RWPE1 (cell line): ENCODE results near the gene ADAM21.
A peak's percentile ranks its signal among the peaks of the same experiment; 100 is the strongest.
"Not testable (repeated sequence)": the region's sequence is repeated elsewhere in the genome, so short reads cannot be mapped to it uniquely, and the experiment has no call there.

Experiments
- CTCF ChIA-PET: fragments of 350-600 bp; sonication (Branson Sonifier 250); formaldehyde crosslinking; extraction: SDS; loops from one replicate; lab custom pipeline; 2021; lab: Yijun Ruan, JAX
- POLR2A ChIA-PET: fragments of 400-600 bp; formaldehyde crosslinking; extraction: SDS; loops from one replicate; lab custom pipeline; 2020; ENCODE audit warnings: antibody characterized with exemption; ENCODE audit not compliant: low non-redundant PET; lab: Yijun Ruan, JAX
- DNase-seq: peaks from one replicate; pipeline ENCODE4 v3.0.0; 2012; ENCODE audit warnings: low spot score
- H3K27ac ChIP-seq: fragments of 450-650 bp; 2 replicates; pipeline ENCODE4 v1.5.1; 2017
- CTCF ChIP-seq: fragments of 450-650 bp; conservative IDR thresholded peaks from 2 replicates; pipeline ENCODE4 v1.5.1; 2017; ENCODE audit warnings: low read depth, mild to moderate bottlenecking

ADAM21 gene

GRCh38 chr14:70451874-70452273 lies at the start of gene ADAM21:
TSS of gene ADAM21 (plus strand) at chr14:70452174. CDS start at chr14:70457500, 5,326 bp downstream.
- POLR2A ChIA-PET, result no interaction called here
- H3K27ac ChIP-seq, result no peak within 1 kb of the TSS
- CTCF ChIA-PET, result no interaction called here
- TF ChIP-seq CTCF, result no peak
- no peak for DNase-seq

GRCh38 chr14:70403335-70403734 lies 48.6 kb upstream of the ADAM21 start:
- DNase-seq, H3K27ac ChIP-seq, POLR2A ChIA-PET: not testable (repeated sequence)
- CTCF ChIA-PET, result interaction anchor here (0.5 to 0.7 kb wide), 3 partner anchors 165 to 376 kb away, joined by 3 to 4 read pairs (median 3); no protein-coding TSS in a partner anchor

GRCh38 chr14:70406216-70406615 lies 45.8 kb upstream of the ADAM21 start:
- H3K27ac ChIP-seq, POLR2A ChIA-PET, DNase-seq: not testable (repeated sequence)
- CTCF ChIA-PET, result interaction anchor here (0.6 kb wide), 1 partner anchor 1205 kb away, joined by 3 read pairs; no protein-coding TSS in a partner anchor

GRCh38 chr14:70407621-70408020 lies 44.4 kb upstream of the ADAM21 start:
- ChIA-PET POLR2A (interaction anchor here (0.6 kb wide), 1 partner anchor 388 kb away, joined by 9 read pairs; no protein-coding TSS in a partner anchor), CTCF (interaction anchor here (0.6 kb wide), 1 partner anchor 162 kb away, joined by 4 read pairs; no protein-coding TSS in a partner anchor)
- TF ChIP-seq CTCF, result no peak

GRCh38 chr14:70415788-70416187 lies 36.2 kb upstream of the ADAM21 start:
- POLR2A ChIA-PET, result no interaction called here
- no peak for TF ChIP-seq CTCF
- CTCF ChIA-PET, result interaction anchor here (0.6 kb wide), 1 partner anchor 286 kb away, joined by 3 read pairs; no protein-coding TSS in a partner anchor
- H3K27ac ChIP-seq, result no peak overlapping the region
- DNase-seq, result no peak

More at GRCh38 chr14:70407621-70408020, 44.4 kb upstream of the ADAM21 start:
- H3K27ac ChIP-seq, result no peak overlapping the region
- no peak for DNase-seq

GRCh38 chr14:70416338-70416724 lies 35.6 kb upstream of the ADAM21 start:
- peak overlapping the region; percentile 69 for H3K27ac ChIP-seq
- POLR2A ChIA-PET, result no interaction called here
- CTCF ChIA-PET, result no interaction called here

GRCh38 chr14:70416725-70417349 lies 35.1 kb upstream of the ADAM21 start, which contains the start of gene SYNJ2BP:
TSS of gene SYNJ2BP (minus strand) at chr14:70417090. CDS start at chr14:70416963, 127 bp downstream.
- ChIA-PET CTCF (interaction anchor here (0.7 kb wide), 1 partner anchor 442 kb away, joined by 3 read pairs; no protein-coding TSS in a partner anchor), POLR2A (no interaction called here)
- DNase-seq, result peak; percentile 92
- H3K27ac ChIP-seq, result peak within 1 kb of the TSS; percentile 69
- TF ChIP-seq CTCF, result no peak

More at GRCh38 chr14:70416338-70416724, 35.6 kb upstream of the ADAM21 start:
- DNase-seq, result peak; percentile 15
- no peak for TF ChIP-seq CTCF

GRCh38 chr14:70419270-70419931 lies 32.6 kb upstream of the ADAM21 start:
- POLR2A ChIA-PET, CTCF ChIA-PET, DNase-seq, H3K27ac ChIP-seq: not testable (repeated sequence)
